ENCODE results near the gene ZEB2. TPM values are rescaled to one million over a fixed set of nuclear protein-coding genes. Genes with fewer than 3 reads are reported as not detected.

ZEB2 gene
- total RNA-seq, 1 donor from 2014 or later = 106 TPM

GRCh38 chr2:144502369-144502768 is 17.6 kb downstream of the ZEB2 start:
- no peaks in the 10 kb centered on the region for H3K36me3 ChIP-seq
- H4K20me1 ChIP-seq (ENCODE audit: low read depth) = peaks cover 95% of the 10 kb centered on the region
- Mint-ChIP-seq H3K27ac (peak overlapping the region; percentile 93), H3K36me3 (peaks cover 16% of the 10 kb centered on the region), H3K27me3 (ENCODE audit: insufficient read depth, low read depth) (peaks cover 2% of the 10 kb centered on the region), H3K9me3 (no peaks in the 10 kb centered on the region), H3K4me3 (no peak overlapping the region), H3K4me1 (peaks cover 81% of the 10 kb centered on the region)
- no peaks in the 10 kb centered on the region for H3K9me3 ChIP-seq (ENCODE audit: low read depth)
- H3F3A ChIP-seq (ENCODE audit: low read depth) = peaks cover 30% of the 10 kb centered on the region
- peak; percentile 61 for DNase-seq (ENCODE audit: low spot score)
- H2AFZ ChIP-seq (replicated peaks) = no peak overlapping the region
- no peaks in the 10 kb centered on the region for H3K27me3 ChIP-seq
- peak overlapping the region; percentile 60 for H3K4me2 ChIP-seq
- no peak for TF ChIP-seq EZH2phosphoT487 (IDR thresholded peaks at IDR 0.05)
- no peak for TF ChIP-seq CTCF (IDR thresholded peaks at IDR 0.05)
- TF ChIP-seq EZH2 (IDR thresholded peaks at IDR 0.05) = no peak
- H3K4me3 ChIP-seq = no peak overlapping the region
- no peak overlapping the region for H3K9ac ChIP-seq
- H3K27ac ChIP-seq = peak overlapping the region; percentile 63
- peaks cover 69% of the 10 kb centered on the region for H3K4me1 ChIP-seq
- H3K79me2 ChIP-seq (ENCODE audit: low read depth) = peaks cover 98% of the 10 kb centered on the region

GRCh38 chr2:144501627-144502026 is 18.3 kb downstream of the ZEB2 start:
- no peak for DNase-seq (ENCODE audit: low spot score)
- Histone ChIP-seq H3K79me2 (ENCODE audit: low read depth) (peaks cover 98% of the 10 kb centered on the region), H3K36me3 (no peaks in the 10 kb centered on the region), H3K4me1 (peaks cover 68% of the 10 kb centered on the region), H3K4me2 (peak overlapping the region; percentile 60), H3K9me3 (ENCODE audit: low read depth) (no peaks in the 10 kb centered on the region), H3K4me3 (no peak overlapping the region), H3K9ac (no peak overlapping the region), H3K27ac (no peak overlapping the region), H4K20me1 (ENCODE audit: low read depth) (peaks cover 95% of the 10 kb centered on the region), H2AFZ (replicated peaks) (no peak overlapping the region), H3K27me3 (no peaks in the 10 kb centered on the region), H3F3A (ENCODE audit: low read depth) (peaks cover 30% of the 10 kb centered on the region)
- Mint-ChIP-seq H3K36me3 (peaks cover 16% of the 10 kb centered on the region), H3K27ac (peak overlapping the region; percentile 93), H3K27me3 (ENCODE audit: insufficient read depth, low read depth) (peaks cover 2% of the 10 kb centered on the region), H3K4me3 (no peak overlapping the region), H3K4me1 (peaks cover 80% of the 10 kb centered on the region), H3K9me3 (no peaks in the 10 kb centered on the region)
- TF ChIP-seq CTCF (IDR thresholded peaks at IDR 0.05) (no peak), EZH2 (IDR thresholded peaks at IDR 0.05) (no peak), EZH2phosphoT487 (IDR thresholded peaks at IDR 0.05) (no peak)

GRCh38 chr2:144501118-144501517 is 18.8 kb downstream of the ZEB2 start:
- peaks cover 16% of the 10 kb centered on the region for H3K36me3 Mint-ChIP-seq
- H3F3A ChIP-seq (ENCODE audit: low read depth) = peaks cover 30% of the 10 kb centered on the region
- peaks cover 80% of the 10 kb centered on the region for H3K4me1 Mint-ChIP-seq
- DNase-seq (ENCODE audit: low spot score) = no peak
- no peaks in the 10 kb centered on the region for H3K27me3 ChIP-seq
- peak overlapping the region; percentile 61 for H3K27ac Mint-ChIP-seq
- H3K9me3 ChIP-seq (ENCODE audit: low read depth) = no peaks in the 10 kb centered on the region
- H3K4me2 ChIP-seq = no peak overlapping the region
- peaks cover 98% of the 10 kb centered on the region for H3K79me2 ChIP-seq (ENCODE audit: low read depth)
- no peak overlapping the region for H3K4me3 Mint-ChIP-seq
- no peak overlapping the region for H3K9ac ChIP-seq
- H4K20me1 ChIP-seq (ENCODE audit: low read depth) = peaks cover 95% of the 10 kb centered on the region
- TF ChIP-seq EZH2phosphoT487 (IDR thresholded peaks at IDR 0.05) (no peak), EZH2 (IDR thresholded peaks at IDR 0.05) (no peak)
- no peak overlapping the region for H2AFZ ChIP-seq (replicated peaks)
- peaks cover 2% of the 10 kb centered on the region for H3K27me3 Mint-ChIP-seq (ENCODE audit: insufficient read depth, low read depth)
- no peak overlapping the region for H3K4me3 ChIP-seq
- H3K4me1 ChIP-seq = peaks cover 63% of the 10 kb centered on the region
- H3K36me3 ChIP-seq = no peaks in the 10 kb centered on the region
- H3K9me3 Mint-ChIP-seq = no peaks in the 10 kb centered on the region
- no peak overlapping the region for H3K27ac ChIP-seq

- H2AFZ ChIP-seq (replicated peaks) = no peak overlapping the region
- Mint-ChIP-seq H3K4me3 (no peak overlapping the region), H3K36me3 (peaks cover 16% of the 10 kb centered on the region), H3K27ac (peak overlapping the region; percentile 61), H3K27me3 (ENCODE audit: insufficient read depth, low read depth) (peaks cover 2% of the 10 kb centered on the region), H3K9me3 (no peaks in the 10 kb centered on the region), H3K4me1 (peaks cover 80% of the 10 kb centered on the region)
- H3K27me3 ChIP-seq = no peaks in the 10 kb centered on the region
- no peak overlapping the region for H3K4me2 ChIP-seq
- TF ChIP-seq EZH2 (IDR thresholded peaks at IDR 0.05) (no peak), EZH2phosphoT487 (IDR thresholded peaks at IDR 0.05) (no peak), CTCF (IDR thresholded peaks at IDR 0.05) (no peak)
- H3K4me3 ChIP-seq = no peak overlapping the region
- no peak for DNase-seq (ENCODE audit: low spot score)
- H3K36me3 ChIP-seq = no peaks in the 10 kb centered on the region
- H3K79me2 ChIP-seq (ENCODE audit: low read depth) = peaks cover 98% of the 10 kb centered on the region
- no peaks in the 10 kb centered on the region for H3K9me3 ChIP-seq (ENCODE audit: low read depth)
- H3F3A ChIP-seq (ENCODE audit: low read depth) = peaks cover 30% of the 10 kb centered on the region
- H4K20me1 ChIP-seq (ENCODE audit: low read depth) = peaks cover 95% of the 10 kb centered on the region
- no peak overlapping the region for H3K27ac ChIP-seq
- H3K9ac ChIP-seq = no peak overlapping the region
- peaks cover 57% of the 10 kb centered on the region for H3K4me1 ChIP-seq
Observed at GRCh38 chr2:144500563-144500962, 19.4 kb downstream of the ZEB2 start.
